HS-27A (cell line): ENCODE results near the gene JAG2.

ENCODE experiments used
- DNase-seq: peaks from one replicate; pipeline ENCODE4 v3.0.0-alpha.2; 2012; ENCODE audit warnings: low read depth, missing footprints

Gene JAG2

DNA sequence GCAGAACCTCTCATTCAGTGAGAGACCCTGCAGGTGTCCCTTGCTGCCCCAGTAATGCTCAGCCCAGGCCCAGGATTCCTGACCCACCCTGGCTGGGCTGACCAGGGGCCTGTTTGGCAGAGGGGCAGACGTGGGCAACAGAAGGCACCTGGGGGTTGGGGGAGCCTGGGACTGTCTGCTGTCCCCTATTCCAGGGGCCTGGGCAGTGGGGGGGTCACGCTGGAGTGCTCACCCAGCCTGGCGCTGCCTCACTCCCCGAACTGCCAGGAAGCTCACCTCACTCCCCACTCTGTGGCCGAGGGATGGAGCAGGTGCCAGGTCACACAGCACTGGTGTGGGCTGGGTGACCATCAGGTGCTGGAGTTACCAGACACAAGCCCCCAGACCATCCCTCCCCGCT lies 35.1 kb upstream of the JAG2 start:
- DNase-seq = no peak

GRCh38 chr14:105203057-105203531 lies 34.5 kb upstream of the JAG2 start:
- peak; percentile 29 for DNase-seq

- no peak for DNase-seq
Measured at GRCh38 chr14:105201925-105202513, 33.4 kb upstream of the JAG2 start.

DNA sequence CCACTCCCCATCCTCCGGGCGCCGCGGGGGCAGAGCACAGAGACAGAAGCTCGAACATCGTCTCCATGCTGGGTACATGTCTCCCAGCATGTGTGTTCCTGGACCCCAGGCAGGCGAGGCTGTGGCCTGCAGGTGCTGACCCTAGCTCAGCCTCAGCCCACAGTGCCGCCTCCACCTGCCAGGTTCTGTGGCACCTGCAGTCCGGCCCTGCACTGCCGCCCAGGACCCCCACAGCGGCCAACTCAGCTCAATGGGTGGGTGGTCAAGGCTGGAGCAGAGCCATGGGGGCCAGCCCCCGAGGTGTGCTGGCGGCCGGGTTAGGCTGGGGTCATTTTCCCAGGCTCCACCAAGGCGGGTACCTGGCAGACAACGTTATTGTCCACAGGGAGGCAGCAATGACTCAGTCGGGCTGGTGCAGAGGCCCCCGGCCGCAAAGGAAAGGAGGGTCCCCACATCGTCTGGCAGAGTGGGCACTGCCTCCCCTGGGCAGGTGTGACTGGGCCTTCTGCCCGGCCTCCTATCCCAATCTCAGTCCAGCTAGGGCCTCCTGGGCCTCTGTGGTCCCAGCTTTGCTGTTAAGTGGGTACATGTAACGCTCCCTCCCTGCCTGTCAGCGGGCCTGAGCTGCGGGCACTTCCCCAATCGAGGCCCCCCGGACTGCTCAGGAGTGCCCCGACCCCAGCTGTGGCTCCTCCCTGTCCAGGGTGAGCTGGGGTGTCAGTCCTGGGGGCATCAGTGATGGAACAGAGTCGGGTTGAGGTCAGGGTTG lies 32.8 kb upstream of the JAG2 start:
- no peak for DNase-seq

DNA sequence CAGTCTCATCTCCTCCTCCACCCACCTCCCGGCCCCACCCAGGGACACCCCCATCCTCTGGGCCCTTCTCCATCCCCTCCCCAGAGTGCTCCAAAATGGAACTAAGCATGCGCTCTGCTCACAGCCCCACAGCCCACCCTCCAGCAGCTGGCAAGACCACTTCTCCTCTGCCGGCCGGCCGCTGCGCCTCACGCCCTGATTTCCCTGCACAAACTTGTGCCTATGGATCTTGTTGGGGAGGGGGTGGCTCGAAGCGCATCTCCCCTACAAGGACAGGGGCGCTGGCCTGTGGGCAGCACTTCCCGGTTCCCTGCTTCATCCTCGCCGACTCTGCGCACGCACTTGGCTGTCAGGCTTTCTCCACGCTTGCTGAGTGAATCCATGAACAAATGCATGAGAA lies 32.1 kb upstream of the JAG2 start:
- DNase-seq = no peak

- DNase-seq = no peak
Measured at GRCh38 chr14:105200074-105200473, 31.5 kb upstream of the JAG2 start.

DNA sequence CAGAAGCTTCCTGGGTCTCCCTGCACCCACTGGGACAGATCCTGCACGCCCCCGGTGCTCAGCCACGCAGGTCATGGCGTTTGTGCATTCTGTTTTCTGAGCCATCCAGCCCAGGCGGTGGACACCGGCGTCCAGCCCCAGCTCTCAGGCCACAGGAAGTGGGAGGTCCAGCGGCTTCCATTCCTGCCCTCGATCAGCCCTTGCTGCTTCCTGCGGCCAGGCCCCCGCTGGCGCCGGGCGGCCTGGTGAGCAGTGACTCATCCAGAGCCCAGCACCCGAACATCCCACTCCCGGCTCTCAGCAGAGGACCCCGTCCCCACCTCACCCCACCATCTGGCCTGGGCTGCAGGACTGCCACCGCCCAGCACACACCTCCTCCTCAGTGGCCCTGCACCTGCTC lies 30.5 kb upstream of the JAG2 start:
- DNase-seq = no peak

GRCh38 chr14:105198588-105198987 lies 30.0 kb upstream of the JAG2 start:
- no peak for DNase-seq

DNA sequence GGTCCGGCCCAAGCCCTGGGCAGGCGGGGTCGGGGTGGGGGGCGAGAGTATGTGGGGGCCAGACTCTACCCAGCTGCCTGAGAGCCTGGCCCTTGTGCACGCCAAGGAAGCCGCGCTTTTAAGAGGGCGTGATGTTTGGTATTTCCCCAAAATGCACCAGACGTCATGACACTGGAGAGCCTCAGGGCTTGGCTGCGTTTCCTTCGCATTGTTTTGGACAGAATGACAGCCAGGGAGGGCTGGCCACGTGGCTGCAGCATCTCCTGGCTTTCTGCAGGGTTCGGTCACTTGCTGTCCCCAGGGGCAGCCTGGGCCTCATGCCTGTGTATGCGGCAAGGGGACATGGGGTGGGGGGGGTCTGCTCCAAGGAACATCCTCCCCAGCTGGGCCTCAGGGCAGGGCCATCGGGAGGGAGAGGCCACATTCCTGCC lies 28.6 kb upstream of the JAG2 start:
- DNase-seq = no peak

DNA sequence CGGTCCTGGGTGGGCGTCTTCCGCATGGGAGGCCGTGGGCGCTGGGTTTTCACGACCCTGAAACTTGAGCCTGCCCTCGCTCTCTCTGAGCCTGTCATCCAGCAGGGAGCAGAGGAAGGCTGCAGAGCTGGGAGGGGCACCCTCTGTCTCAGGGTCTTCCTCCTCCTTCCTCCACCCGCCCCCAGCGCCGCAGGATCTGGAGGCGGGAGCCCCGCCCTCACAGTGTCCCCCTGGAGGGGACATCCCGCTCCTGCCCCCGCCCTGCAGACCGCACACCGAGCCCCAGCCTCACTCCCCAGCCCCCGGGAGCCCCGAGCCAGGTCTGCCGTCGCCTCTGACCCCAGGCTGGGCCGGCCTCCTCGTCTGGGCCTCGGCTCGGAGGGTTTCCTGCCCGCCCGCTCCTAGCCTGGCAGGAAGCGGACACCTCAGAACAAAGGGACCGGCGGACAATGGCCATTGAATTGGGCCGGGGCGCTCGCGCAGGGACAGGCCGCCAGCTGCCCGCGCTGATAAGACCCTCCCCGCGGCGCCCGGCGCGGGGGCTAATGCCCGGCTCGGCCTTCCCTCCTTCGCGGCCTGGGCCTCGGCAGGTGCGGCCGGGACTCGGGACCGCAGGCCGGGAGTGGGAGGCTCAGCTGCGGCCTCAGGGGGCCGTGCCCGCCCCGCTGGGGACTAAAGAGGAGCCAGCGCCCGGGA lies 27.8 kb upstream of the JAG2 start:
- DNase-seq = no peak

DNA sequence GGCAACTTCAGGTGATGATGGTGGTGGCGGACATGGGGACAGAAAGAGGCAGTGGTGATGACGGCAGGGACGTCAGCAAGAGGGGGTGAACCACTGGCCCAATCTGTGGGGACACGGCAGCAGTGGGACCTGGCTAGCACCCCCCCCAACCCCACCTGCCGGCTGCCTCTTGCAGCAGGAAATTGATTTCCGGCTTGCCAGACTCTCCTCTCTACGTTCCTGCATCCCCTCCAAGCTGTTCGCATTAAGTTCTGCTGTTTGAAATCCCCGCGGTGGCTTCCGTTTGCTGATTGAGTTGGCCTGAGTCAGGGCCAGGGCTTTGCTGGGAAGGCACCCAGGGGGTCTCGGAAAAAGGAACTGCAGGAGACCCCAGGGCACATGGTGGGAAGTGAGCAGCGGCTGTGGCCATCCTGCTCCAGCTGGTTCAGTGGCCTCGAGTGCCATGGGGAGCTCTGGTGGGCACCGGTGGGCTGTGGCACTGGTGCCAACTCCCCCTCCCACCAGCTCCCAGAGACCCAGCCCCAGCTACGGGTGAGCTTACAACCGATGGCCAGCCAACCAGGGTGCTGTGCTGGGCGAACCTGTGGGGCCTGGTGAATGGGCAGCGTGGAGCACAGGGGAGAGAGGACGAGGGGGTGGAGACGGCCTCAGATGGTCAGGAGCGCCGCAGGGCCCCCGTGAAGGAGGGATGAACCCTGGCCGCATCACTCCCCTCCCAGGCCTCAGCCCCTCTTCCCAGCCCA lies 27.1 kb upstream of the JAG2 start:
- no peak for DNase-seq

DNA sequence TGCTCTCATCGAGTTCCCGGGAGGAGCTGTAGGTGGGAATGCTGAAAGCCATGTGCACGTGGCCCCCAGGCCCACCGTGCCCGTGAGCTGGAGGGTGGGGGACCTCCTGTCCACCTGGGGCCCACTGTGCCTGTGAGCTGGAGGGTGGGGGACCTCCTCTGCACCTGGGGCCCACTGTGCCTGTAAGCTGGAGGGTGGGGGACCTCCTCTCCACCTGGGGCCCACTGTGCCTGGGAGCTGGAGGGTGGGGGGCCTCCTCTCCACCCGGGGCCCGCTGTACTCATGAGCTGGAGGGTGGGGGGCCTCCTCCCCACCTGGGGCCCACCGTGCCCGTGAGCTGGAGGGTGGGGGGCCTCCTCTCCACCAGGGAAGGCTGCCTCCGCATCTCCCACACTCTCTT lies 26.5 kb upstream of the JAG2 start:
- DNase-seq = no peak

- no peak for DNase-seq
Measured at GRCh38 chr14:105193916-105194782, 25.6 kb upstream of the JAG2 start.

GRCh38 chr14:105192866-105193731 lies 24.5 kb upstream of the JAG2 start:
- no peak for DNase-seq

- DNase-seq = no peak
Measured at GRCh38 chr14:105187935-105188524, 19.5 kb upstream of the JAG2 start.

GRCh38 chr14:105187116-105187515 lies 18.5 kb upstream of the JAG2 start:
- no peak for DNase-seq

GRCh38 chr14:105185973-105186372 lies 17.4 kb upstream of the JAG2 start:
- no peak for DNase-seq

DNA sequence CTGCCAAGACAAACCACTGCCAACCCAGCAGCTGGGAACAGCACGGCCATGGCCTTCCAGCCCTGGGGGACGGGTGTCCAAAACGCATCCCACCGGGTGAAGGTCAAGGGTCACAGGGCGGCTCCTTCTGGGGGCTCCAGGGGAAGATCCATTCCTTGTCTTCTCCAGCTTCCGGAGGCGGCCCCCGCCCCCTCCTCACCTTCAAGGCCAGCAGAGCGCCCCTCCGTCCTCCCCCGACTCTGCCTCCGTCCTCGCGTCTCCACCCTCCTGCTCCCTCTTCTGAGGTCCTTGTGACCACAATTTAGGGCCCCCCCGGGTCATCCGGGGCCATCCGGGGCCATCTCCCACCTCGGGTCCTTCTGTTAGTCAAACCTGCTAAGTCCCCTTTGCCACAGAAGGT lies 16.4 kb upstream of the JAG2 start:
- no peak for DNase-seq

GRCh38 chr14:105184461-105184860 lies 15.9 kb upstream of the JAG2 start:
- DNase-seq = no peak
